ENCODE data around the gene TSHZ1.

The TSHZ1 gene

GRCh38 chr18:75221897-75222296 is 11.3 kb downstream of the TSHZ1 start:
- DNase-seq, result no peak

GRCh38 chr18:75222407-75222806 is 11.8 kb downstream of the TSHZ1 start:
- no peak for DNase-seq

GRCh38 chr18:75223687-75224347 is 13.2 kb downstream of the TSHZ1 start:
- no peak for DNase-seq

- no peak for DNase-seq
Measured at GRCh38 chr18:75226286-75226955, 15.8 kb downstream of the TSHZ1 start.

GRCh38 chr18:75226956-75227316 is 16.3 kb downstream of the TSHZ1 start:
- DNase-seq, result no peak

GRCh38 chr18:75227535-75228296 is 17.1 kb downstream of the TSHZ1 start:
- no peak for DNase-seq

- DNase-seq, result no peak
Measured at GRCh38 chr18:75228967-75229366, 18.4 kb downstream of the TSHZ1 start.

GRCh38 chr18:75229437-75229836 is 18.8 kb downstream of the TSHZ1 start:
- no peak for DNase-seq

GRCh38 chr18:75230163-75231052 is 19.8 kb downstream of the TSHZ1 start:
- no peak for DNase-seq

- DNase-seq, result no peak
Measured at GRCh38 chr18:75231053-75231406, 20.4 kb downstream of the TSHZ1 start.

- no peak for DNase-seq
Measured at GRCh38 chr18:75234901-75235300, 24.3 kb downstream of the TSHZ1 start.

GRCh38 chr18:75235896-75236295 is 25.3 kb downstream of the TSHZ1 start:
- no peak for DNase-seq

GRCh38 chr18:75238100-75238499 is 27.5 kb downstream of the TSHZ1 start:
- no peak for DNase-seq

GRCh38 chr18:75238786-75239185 is 28.2 kb downstream of the TSHZ1 start:
- no peak for DNase-seq

GRCh38 chr18:75240433-75240832 is 29.8 kb downstream of the TSHZ1 start:
- no peak for DNase-seq

GRCh38 chr18:75241705-75242104 is 31.1 kb downstream of the TSHZ1 start:
- no peak for DNase-seq

GRCh38 chr18:75244351-75245313 is 34.0 kb downstream of the TSHZ1 start:
- DNase-seq, result no peak

GRCh38 chr18:75246721-75247610 is 36.4 kb downstream of the TSHZ1 start:
- DNase-seq, result no peak

- DNase-seq, result no peak
Measured at GRCh38 chr18:75247611-75248421, 37.2 kb downstream of the TSHZ1 start.

All from activated CD8-positive, alpha-beta memory T cell treated with anti-CD3 and anti-CD28 coated beads, Interleukin-2, amount 50 U/mL, for 48 hours (primary cell).